Astrocyte (in vitro differentiated cells and primary cell): ENCODE measurements around the gene NBEA.

Experiments
- CTCF ChIP-seq: IDR thresholded peaks from 2 replicates; pipeline ENCODE4 v1.5.1; 2011; ENCODE audit warnings: low read depth, mild to moderate bottlenecking, inconsistent platforms, low read length, moderate library complexity; ENCODE audit not compliant: insufficient read depth
- EZH2 ChIP-seq: IDR thresholded peaks from 2 replicates; pipeline ENCODE4 v1.6.1; 2012; ENCODE audit warnings: mild to moderate bottlenecking, low read length, inconsistent platforms; ENCODE audit not compliant: insufficient read depth

GRCh38 chr13:35600137-35600536, 658.1 kb downstream of the NBEA start:
- no peak for TF ChIP-seq CTCF
- TF ChIP-seq EZH2: no peak
